GM19025 (cell line): ENCODE measurements around the gene CIB4.

ENCODE experiments used
- ATAC-seq: cut with Tn5 transposase; IDR thresholded peaks from one replicate; pipeline ENCODE4 v1.9.1; 2021; ENCODE audit warnings: mild to moderate bottlenecking, low read depth, moderate library complexity; ENCODE audit not compliant: unreplicated experiment

The CIB4 gene

GRCh38 chr2:26536371-26537068 lies 104.6 kb downstream of the CIB4 start:
- no peak for ATAC-seq

DNA sequence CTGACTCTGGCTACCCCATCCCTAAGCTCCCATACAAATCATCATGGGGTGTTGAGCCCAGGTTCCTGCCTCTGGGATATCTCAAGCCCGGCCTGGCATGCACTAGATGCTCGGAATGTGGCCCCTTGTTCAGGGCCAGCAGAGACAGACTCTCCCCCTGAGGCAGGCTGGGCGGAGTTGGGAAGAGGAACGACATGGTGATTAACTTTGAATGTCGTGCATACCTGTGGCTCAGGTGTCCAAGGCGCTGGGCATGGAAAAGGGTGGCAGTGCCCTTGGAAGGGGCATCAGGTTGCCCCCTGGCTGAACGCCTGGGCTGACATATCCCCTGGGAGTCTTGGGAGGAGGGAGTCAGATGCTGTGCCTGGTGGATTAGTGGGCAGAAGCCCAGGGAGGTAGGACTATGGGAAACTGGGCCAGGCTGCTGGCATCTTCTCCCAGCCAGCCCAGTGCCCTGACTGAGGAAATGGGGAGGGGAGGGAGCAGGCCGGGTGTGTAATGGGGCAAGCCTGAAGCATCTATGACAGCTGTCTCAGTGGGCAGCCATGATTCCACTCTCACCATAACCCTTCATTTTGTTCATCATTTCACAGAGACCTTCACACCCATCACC lies 105.4 kb downstream of the CIB4 start:
- ATAC-seq, result no peak

DNA sequence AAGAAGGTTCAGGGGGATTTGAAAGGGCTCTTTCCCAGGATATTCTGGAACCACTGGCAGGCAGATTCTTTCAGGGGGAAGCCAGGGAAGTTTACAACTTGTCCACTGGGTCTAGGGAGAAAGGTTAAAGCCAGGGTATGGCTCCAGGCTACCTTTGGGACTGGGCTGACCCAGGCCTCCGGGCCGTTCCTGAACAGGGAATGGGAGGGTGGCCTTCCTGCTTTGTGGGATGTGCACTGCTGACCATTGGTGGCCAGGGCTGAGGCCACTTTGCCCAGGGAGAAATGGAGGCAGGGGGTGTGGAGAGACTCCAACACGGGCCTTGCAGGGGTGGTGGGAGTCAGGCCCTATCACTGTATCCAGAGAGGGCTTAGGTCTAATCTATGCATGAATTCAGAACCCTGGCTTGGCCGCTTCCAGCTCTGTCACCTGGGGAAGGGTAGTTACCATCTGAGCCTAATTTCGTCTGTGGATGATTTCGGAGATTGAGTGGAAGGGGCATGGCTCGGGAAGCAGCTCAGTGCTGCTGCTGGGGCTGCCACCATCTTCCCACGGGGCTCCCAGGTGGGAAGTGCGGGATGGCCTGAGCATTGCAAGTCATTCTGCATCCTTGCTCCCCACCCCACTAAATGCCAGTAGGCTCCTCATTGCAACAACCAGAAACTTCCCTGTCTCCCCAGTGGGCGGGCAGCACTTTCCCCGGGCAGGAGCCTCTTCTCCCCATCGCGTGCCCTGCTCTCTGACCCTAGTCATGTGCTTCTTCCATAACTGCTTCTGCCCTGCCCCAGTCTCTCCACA lies 106.1 kb downstream of the CIB4 start:
- ATAC-seq, result no peak

DNA sequence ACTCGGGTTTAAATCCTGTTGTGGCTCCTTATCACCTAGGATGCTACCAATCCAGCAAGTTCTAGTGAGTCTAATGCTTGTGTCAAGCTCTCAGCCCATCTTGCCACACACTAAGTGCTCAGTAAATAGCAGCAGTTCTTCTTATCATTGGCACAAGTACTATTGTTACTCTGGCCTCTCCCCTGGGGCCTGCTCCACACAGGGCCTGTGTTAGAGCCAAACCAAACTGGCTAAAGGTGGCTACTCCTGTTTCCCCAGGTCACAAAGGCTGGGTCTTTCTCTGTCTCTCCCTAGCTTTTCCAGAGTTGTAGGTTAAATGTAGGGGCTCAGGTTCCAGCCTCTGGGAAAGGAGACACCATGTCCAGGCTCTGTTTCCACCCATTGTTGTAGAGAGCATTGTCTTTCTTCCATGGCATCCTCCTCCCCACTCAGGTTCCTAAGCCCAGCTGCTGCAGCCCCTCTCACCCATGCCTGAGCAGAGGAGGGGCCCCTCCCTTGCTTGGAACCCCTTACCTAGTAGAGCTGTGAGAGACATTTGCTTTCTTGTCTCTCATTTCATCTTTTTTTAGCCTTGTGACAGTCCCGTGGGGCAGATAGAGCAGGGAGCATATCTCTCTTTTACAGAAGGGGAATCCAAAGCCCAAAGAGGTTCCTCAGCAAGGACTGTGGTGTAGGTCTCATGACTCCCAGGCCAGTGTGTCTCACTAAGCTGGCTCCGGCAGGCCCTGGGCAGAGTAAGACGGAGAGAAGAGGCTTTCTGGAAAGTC lies 106.9 kb downstream of the CIB4 start:
- ATAC-seq, result no peak

DNA sequence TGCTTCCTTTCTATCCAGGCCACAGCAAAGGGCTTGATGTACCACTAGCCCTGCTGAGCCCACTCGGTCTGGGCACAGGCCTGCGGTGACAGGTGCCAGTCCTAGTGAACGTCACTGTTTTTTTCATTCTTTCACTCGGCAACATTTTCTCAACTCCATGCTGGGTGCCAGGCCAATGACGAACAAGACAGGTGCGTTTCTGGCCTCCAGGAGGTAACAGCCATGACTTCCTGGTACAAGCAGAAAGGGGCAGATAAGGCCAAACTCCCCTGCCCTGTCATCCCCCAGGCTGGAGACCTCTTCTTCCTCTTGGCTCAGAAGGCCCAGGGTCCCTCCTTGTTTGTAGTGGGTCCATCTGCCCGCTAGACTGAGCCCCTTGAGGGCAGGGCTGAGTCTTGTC lies 107.5 kb downstream of the CIB4 start:
- no peak for ATAC-seq

DNA sequence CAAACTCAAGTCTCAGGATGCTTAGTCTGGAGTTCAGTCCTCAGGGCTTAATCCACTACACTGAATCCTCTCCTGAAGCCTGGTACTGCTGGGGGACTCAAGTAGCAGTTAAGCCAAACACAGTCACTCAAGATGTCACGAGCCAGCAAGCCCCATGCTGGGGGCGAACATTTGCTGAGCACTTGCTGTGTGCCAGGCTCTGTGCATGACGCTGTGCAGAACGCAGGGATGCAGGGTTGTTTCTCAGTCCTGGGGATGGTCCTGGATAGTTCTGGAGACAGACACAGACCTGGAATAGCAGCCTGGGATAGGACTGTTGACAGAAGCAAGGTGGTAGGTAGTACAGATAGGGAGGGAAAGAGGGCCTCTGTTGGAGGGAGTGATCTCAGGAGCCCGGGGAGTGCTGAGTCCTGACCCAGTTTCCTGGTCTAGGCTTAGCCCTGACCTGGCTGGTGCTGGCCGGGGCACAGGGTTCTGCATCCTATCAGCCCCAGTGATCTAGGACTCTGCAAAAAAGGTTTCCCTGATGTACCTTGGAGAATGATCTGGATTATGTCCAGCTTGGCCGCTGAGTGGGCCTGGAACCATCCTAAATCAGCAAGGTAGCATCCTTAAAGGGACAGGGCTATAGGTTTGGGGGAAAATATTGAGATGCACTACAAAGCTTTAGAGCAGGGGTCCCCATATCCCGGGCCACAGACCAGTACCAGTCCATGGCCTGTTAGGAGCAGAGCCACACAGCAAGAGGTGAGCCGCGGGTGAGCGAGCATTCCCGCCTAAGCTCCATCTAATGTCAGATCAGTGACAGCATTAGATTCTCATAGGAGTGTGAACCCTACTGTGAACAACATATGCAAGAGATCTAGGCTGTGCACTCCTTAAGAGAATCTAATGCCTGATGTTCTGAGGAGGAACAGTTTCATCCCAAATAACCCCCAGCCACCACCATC lies 108.6 kb downstream of the CIB4 start:
- no peak for ATAC-seq
